Activated T-cell treated with anti-CD3 and anti-CD28 coated beads for 24 hours (primary cell): ENCODE measurements around the gene FCHSD1.

Experiments used
- DNase-seq: peaks from one replicate; pipeline ENCODE4 v3.0.0-alpha.2; 2020; ENCODE audit warnings: low read depth

FCHSD1 gene

DNA sequence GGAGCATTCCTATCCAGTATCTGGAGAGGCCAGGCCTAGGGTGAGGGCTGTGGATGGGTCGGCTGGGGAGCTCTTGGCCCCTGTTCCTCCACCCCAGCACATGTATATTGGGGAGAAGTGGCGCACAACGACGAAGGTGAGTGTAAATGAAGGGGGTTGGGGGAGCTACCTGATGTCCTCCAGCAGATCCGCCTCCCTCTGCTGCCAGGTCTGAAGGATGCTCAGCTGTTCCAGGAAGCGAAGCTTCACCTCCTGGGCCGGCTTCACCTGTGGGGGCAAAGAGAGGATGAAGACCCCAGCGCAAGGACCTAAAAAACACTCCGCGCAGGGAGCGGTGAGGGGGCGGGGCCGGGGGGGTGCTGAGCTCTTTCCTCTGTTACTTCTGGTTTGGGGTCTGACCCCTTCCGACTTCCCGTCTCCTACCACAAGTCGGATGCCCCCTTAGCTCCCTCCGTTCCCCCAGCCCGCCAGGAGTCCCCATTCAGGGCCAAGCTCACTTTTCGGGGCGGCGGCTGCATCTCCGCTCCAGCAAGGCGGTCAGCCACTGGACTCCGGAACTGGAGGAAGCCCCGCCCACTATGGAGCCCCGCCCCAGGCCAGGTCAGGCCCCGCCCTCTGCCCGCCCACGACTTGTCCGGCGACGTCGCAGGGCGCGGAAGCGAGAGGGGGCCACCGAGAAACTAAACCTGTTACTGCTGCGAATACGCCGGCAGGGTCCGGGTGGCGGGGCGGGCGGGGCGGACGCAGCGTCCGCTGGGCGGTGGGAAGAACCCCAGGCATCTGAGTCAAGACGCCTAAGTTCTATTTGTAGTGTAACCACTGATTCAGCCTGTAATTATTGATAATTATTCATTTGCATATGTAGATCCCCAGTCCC, at the start of gene FCHSD1:
FCHSD1 (minus strand) TSS at position 568 of the 877 bp plus-strand sequence; CDS start at position 518, 50 bp downstream.
- DNase-seq = peak; percentile 75

- no peak for DNase-seq
Measured at GRCh38 chr5:141697586-141697985, 46.4 kb upstream of the FCHSD1 start.

DNA sequence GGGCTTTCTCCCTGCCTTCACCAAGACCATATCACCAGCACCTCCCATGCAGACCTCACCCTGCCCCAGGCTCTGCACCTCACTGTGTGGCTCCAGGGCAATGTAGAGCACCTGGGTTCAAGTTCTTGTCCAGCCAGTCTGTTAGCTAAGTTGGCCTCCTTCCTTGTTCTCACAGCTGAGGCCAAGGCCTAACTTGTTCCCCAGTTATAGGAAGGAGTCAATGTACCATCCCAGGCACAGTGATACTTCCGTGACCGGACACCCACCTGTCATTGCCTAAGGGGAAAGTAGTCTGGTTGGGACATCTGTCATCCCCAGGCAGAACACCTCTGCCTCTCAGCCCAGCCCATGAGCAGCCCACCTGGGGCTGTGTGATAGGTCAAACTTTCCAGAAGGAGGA, 45.2 kb upstream of the FCHSD1 start:
- no peak for DNase-seq

DNA sequence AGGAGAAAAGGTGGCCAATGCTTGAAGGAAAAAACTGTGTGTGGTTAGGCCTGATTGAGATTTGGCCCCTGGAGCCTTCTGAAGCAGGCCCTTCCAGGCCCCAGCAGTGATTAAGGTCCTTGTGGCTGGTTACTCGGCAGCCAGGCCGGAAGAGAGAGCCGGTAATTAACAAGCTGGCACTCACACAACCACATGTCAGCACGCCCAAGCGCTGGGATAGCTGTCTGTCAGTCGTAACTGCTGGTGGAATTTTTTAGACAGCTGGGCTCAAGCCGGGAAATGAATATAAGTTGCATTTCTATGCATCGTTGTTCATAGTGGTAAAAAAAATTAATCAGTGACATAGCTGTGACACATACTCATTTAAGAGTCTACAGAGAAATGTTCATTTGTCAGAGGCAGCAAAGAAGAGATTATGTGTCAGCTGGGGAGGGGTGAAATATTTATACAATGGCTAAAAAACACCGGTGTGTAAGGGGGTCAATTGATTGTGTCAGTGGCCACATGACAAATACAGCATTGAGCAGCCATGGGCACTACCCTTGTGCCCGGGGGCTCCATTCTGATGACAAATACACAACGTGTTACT, 44.5 kb upstream of the FCHSD1 start:
- DNase-seq = no peak

DNA sequence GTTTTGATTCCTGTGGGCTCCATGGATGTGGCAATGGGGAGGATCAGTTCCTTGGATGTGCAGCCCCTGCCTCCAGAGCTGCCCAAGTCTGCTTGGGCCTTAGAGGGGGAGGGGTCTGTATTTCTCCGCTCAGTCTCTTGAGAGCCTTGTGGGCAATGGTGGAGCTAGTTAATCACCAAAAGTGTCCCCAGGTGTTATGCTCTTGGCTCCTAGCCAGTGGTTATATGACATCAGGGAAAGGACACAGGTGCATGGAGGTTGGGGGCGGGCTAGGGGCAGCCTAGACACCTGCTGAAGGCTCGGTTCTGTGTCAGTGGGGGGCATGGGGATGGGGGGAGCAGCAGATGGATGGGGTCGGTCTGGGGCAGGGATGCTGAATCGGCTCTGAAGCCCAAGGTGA, 43.3 kb upstream of the FCHSD1 start:
- DNase-seq = no peak

GRCh38 chr5:141692919-141693725, 41.9 kb upstream of the FCHSD1 start:
- peak; percentile 68 for DNase-seq

GRCh38 chr5:141692533-141692888, 41.3 kb upstream of the FCHSD1 start:
- no peak for DNase-seq

- peak; percentile 84 for DNase-seq
Measured at GRCh38 chr5:141691867-141692532, 40.8 kb upstream of the FCHSD1 start.

DNA sequence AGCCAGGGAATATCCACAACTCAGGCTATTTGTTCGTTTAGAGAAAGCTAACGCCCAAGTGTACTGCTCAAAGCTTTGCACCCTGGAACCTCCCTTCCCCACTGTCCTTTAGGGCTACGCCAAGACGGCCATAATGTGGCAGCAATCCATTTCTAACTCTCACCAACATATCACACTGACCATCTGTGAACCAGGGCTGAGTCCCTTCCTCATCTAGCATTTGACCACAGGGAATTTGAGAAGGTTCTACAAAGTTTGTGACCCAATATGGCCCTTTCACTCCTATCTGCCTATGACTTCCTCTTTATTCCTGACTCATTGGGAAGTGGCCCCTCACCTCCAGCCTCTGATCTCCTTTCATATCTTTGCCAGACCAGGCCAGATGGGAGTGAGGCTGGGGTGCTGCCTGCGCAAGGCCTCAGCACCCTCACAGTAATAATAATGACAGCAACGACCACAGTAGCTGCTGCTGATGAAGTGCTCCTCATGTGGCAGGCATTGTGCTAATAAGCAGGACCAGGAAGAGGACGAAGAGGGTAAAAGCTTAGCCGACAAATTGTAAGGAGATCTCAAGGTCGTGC, 40.2 kb upstream of the FCHSD1 start:
- no peak for DNase-seq

- no peak for DNase-seq
Measured at GRCh38 chr5:141686648-141687416, 35.6 kb upstream of the FCHSD1 start.

DNA sequence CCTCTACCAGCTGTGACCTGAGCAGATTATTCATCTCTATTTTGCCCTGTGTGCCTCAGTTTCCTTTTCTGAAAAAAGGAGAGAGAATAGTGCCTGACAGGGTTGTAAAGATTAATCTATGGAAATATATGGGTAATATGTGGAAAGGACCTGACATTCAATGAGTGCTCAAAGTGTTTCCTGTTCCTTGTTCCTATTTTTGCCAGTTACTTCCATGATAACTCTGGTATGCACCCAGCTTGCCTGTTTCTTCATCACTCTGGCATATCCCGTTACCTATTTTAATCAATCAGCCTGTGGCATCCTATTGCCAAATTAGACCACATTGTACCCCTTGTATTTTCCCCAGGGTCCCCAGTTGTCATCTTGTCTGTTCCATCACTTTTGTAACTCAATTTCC, 34.4 kb upstream of the FCHSD1 start:
- DNase-seq = no peak

GRCh38 chr5:141683596-141684141, 32.5 kb upstream of the FCHSD1 start:
- DNase-seq = no peak

- no peak for DNase-seq
Measured at GRCh38 chr5:141681695-141682641, 30.8 kb upstream of the FCHSD1 start, which contains the start of gene ARAP3. TSS of gene ARAP3 (minus strand) at chr5:141682230. CDS start at chr5:141680486, 1,744 bp downstream.

- no peak for DNase-seq
Measured at GRCh38 chr5:141681295-141681694, 30.1 kb upstream of the FCHSD1 start.

- no peak for DNase-seq
Measured at GRCh38 chr5:141680751-141681201, 29.6 kb upstream of the FCHSD1 start.

DNA sequence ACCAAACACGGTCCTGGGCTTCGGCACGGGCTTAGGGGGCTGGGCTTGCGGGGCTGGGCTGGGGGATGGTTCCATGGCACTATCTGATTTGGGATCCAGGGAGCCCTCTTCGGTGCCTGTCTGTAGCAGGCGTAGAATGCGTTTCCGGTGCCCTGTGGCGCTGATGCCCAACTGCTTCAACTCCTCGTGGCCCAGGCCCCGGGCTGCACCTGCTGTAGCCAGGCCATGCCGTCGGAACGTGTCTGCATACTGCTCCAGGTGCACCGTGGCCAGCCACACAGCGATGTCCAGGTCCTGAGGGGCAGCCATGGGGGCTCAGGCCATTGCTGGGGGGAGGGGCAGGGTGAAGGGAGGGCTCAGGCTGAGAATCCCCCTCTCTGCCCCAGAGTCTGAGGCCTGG, 29.0 kb upstream of the FCHSD1 start:
- DNase-seq = no peak

- DNase-seq = no peak
Measured at GRCh38 chr5:141677415-141677814, 26.2 kb upstream of the FCHSD1 start.

GRCh38 chr5:141675672-141676071, 24.5 kb upstream of the FCHSD1 start:
- DNase-seq = no peak

GRCh38 chr5:141674747-141675146, 23.5 kb upstream of the FCHSD1 start:
- no peak for DNase-seq
